Measurements from ENCODE around the gene MYOZ2.

The MYOZ2 gene

DNA sequence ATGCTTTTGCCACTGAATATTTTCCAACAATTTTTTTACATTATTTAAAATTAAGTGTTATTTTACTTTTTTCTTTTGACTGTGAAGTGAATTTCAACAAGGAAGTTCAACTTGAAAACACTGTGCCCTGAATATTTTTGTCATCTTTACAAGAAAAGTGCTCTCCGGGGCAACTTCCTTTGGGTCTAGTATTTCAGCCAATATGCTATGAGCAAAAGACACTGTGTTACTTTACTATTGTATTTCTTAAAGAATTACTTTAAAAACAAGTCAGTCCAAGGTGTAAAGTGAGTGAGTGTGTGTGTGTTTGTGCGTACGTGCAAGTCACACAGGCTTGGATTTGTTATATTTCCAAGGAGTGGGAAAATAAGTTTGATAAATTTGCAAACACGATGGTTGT is 69.3 kb downstream of the MYOZ2 start:
- no peak overlapping the region for H3K9ac ChIP-seq (ENCODE audit: low read depth, low read length)
- no peaks in the 10 kb centered on the region for H3K27me3 ChIP-seq (ENCODE audit: insufficient read depth, low read length, poor library complexity)
- H2AFZ ChIP-seq (ENCODE audit: low read depth, low read length): no peak overlapping the region
- no peaks in the 10 kb centered on the region for H3K36me3 ChIP-seq (ENCODE audit: insufficient read depth, low read length)
- H3K4me2 ChIP-seq (ENCODE audit: insufficient read depth, low read length): no peak overlapping the region
- no peaks in the 10 kb centered on the region for H3K9me3 ChIP-seq (ENCODE audit: insufficient read depth, low read length, severe bottlenecking)
- H3K4me3 ChIP-seq (ENCODE audit: low read depth in 1 of 2, low read length in 2 of 2): no peak overlapping the region
- H3K27ac ChIP-seq (ENCODE audit: low read length): no peak overlapping the region
- DNase-seq: no peak
- H3K79me2 ChIP-seq (ENCODE audit: insufficient read depth, low read length): no peaks in the 10 kb centered on the region
- no peaks in the 10 kb centered on the region for H4K20me1 ChIP-seq (ENCODE audit: insufficient read depth, low read length)
- no peak for TF ChIP-seq EZH2 (IDR thresholded peaks at IDR 0.05; ENCODE audit: borderline replicate concordance, low read depth, low read length, severe bottlenecking)
- TF ChIP-seq, protein P1, sequence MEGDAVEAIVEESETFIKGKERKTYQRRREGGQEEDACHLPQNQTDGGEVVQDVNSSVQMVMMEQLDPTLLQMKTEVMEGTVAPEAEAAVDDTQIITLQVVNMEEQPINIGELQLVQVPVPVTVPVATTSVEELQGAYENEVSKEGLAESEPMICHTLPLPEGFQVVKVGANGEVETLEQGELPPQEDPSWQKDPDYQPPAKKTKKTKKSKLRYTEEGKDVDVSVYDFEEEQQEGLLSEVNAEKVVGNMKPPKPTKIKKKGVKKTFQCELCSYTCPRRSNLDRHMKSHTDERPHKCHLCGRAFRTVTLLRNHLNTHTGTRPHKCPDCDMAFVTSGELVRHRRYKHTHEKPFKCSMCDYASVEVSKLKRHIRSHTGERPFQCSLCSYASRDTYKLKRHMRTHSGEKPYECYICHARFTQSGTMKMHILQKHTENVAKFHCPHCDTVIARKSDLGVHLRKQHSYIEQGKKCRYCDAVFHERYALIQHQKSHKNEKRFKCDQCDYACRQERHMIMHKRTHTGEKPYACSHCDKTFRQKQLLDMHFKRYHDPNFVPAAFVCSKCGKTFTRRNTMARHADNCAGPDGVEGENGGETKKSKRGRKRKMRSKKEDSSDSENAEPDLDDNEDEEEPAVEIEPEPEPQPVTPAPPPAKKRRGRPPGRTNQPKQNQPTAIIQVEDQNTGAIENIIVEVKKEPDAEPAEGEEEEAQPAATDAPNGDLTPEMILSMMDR (IDR thresholded peaks at IDR 0.05; ENCODE audit: borderline replicate concordance, extremely low read depth, low read length, poor library complexity, severe bottlenecking): no peak
- ATAC-seq (ENCODE audit: insufficient read depth, low read depth): no peak
- no peaks in the 10 kb centered on the region for H3K4me1 ChIP-seq (ENCODE audit: insufficient read depth, low read length)

- ATAC-seq (ENCODE audit: insufficient read depth, low read depth): no peak
- Histone ChIP-seq H3K27ac (ENCODE audit: low read length) (no peak overlapping the region), H3K9me3 (ENCODE audit: insufficient read depth, low read length, severe bottlenecking) (no peaks in the 10 kb centered on the region), H3K4me1 (ENCODE audit: insufficient read depth, low read length) (no peaks in the 10 kb centered on the region), H3K9ac (ENCODE audit: low read depth, low read length) (no peak overlapping the region), H2AFZ (ENCODE audit: low read depth, low read length) (no peak overlapping the region), H3K4me2 (ENCODE audit: insufficient read depth, low read length) (no peak overlapping the region), H3K36me3 (ENCODE audit: insufficient read depth, low read length) (no peaks in the 10 kb centered on the region), H3K79me2 (ENCODE audit: insufficient read depth, low read length) (no peaks in the 10 kb centered on the region), H3K4me3 (ENCODE audit: low read depth in 1 of 2, low read length in 2 of 2) (no peak overlapping the region), H3K27me3 (ENCODE audit: insufficient read depth, low read length, poor library complexity) (no peaks in the 10 kb centered on the region), H4K20me1 (ENCODE audit: insufficient read depth, low read length) (no peaks in the 10 kb centered on the region)
- no peak for DNase-seq
- TF ChIP-seq, protein P1 (IDR thresholded peaks at IDR 0.05; ENCODE audit: borderline replicate concordance, extremely low read depth, low read length, poor library complexity, severe bottlenecking): no peak
- no peak for TF ChIP-seq EZH2 (IDR thresholded peaks at IDR 0.05; ENCODE audit: borderline replicate concordance, low read depth, low read length, severe bottlenecking)
Measured at GRCh38 chr4:119205690-119206089, 70.1 kb downstream of the MYOZ2 start.

GRCh38 chr4:119206178-119206577 is 70.5 kb downstream of the MYOZ2 start:
- TF ChIP-seq, protein P1 (IDR thresholded peaks at IDR 0.05; ENCODE audit: borderline replicate concordance, extremely low read depth, low read length, poor library complexity, severe bottlenecking): no peak
- no peak for TF ChIP-seq EZH2 (IDR thresholded peaks at IDR 0.05; ENCODE audit: borderline replicate concordance, low read depth, low read length, severe bottlenecking)
- DNase-seq (no peak), ATAC-seq (ENCODE audit: insufficient read depth, low read depth) (no peak)
- Histone ChIP-seq H3K27ac (ENCODE audit: low read length) (no peak overlapping the region), H4K20me1 (ENCODE audit: insufficient read depth, low read length) (no peaks in the 10 kb centered on the region), H3K4me1 (ENCODE audit: insufficient read depth, low read length) (no peaks in the 10 kb centered on the region), H3K9ac (ENCODE audit: low read depth, low read length) (no peak overlapping the region), H3K79me2 (ENCODE audit: insufficient read depth, low read length) (no peaks in the 10 kb centered on the region), H3K4me3 (ENCODE audit: low read depth in 1 of 2, low read length in 2 of 2) (no peak overlapping the region), H3K36me3 (ENCODE audit: insufficient read depth, low read length) (no peaks in the 10 kb centered on the region), H3K4me2 (ENCODE audit: insufficient read depth, low read length) (no peak overlapping the region), H2AFZ (ENCODE audit: low read depth, low read length) (no peak overlapping the region), H3K27me3 (ENCODE audit: insufficient read depth, low read length, poor library complexity) (no peaks in the 10 kb centered on the region), H3K9me3 (ENCODE audit: insufficient read depth, low read length, severe bottlenecking) (no peaks in the 10 kb centered on the region)

DNA sequence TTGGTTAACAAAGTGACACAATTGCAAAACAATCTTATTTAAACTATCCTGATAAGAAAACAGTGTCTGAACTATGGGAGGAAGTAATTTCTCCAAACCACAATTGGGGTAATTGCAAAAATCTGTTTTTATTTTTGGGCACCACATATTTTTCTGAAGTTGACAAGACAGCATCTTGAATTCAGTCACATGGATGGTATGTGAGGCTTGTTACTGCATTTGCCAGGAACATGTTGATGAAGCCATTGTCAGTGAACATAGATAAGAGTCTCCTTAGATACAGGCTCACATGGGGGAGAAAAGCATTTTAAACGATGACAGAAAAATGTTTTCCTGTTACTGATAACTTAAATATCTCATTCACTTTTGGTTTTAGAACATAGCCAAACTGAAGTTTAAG is 71.4 kb downstream of the MYOZ2 start:
- TF ChIP-seq, protein P1 (IDR thresholded peaks at IDR 0.05; ENCODE audit: borderline replicate concordance, extremely low read depth, low read length, poor library complexity, severe bottlenecking): no peak
- no peak for TF ChIP-seq EZH2 (IDR thresholded peaks at IDR 0.05; ENCODE audit: borderline replicate concordance, low read depth, low read length, severe bottlenecking)
- ATAC-seq (ENCODE audit: insufficient read depth, low read depth) (no peak), DNase-seq (no peak)
- Histone ChIP-seq H3K79me2 (ENCODE audit: insufficient read depth, low read length) (no peaks in the 10 kb centered on the region), H3K27me3 (ENCODE audit: insufficient read depth, low read length, poor library complexity) (no peaks in the 10 kb centered on the region), H3K4me3 (ENCODE audit: low read depth in 1 of 2, low read length in 2 of 2) (no peak overlapping the region), H3K27ac (ENCODE audit: low read length) (no peak overlapping the region), H3K9ac (ENCODE audit: low read depth, low read length) (no peak overlapping the region), H3K9me3 (ENCODE audit: insufficient read depth, low read length, severe bottlenecking) (no peaks in the 10 kb centered on the region), H3K4me1 (ENCODE audit: insufficient read depth, low read length) (no peaks in the 10 kb centered on the region), H3K4me2 (ENCODE audit: insufficient read depth, low read length) (no peak overlapping the region), H4K20me1 (ENCODE audit: insufficient read depth, low read length) (no peaks in the 10 kb centered on the region), H3K36me3 (ENCODE audit: insufficient read depth, low read length) (no peaks in the 10 kb centered on the region), H2AFZ (ENCODE audit: low read depth, low read length) (no peak overlapping the region)

All from DND-41 (cell line).